HG03066 (cell line): ENCODE results near the gene HS3ST3A1.

Experiments
- ATAC-seq: cut with Tn5 transposase; IDR thresholded peaks from one replicate; pipeline ENCODE4 v1.9.1; 2021; ENCODE audit warnings: low read depth; ENCODE audit not compliant: unreplicated experiment

HS3ST3A1 gene

GRCh38 chr17:13457783-13458182 is 143.9 kb downstream of the HS3ST3A1 start:
- ATAC-seq, result no peak
